ENCODE results near the gene SESN1.

Gene SESN1

DNA sequence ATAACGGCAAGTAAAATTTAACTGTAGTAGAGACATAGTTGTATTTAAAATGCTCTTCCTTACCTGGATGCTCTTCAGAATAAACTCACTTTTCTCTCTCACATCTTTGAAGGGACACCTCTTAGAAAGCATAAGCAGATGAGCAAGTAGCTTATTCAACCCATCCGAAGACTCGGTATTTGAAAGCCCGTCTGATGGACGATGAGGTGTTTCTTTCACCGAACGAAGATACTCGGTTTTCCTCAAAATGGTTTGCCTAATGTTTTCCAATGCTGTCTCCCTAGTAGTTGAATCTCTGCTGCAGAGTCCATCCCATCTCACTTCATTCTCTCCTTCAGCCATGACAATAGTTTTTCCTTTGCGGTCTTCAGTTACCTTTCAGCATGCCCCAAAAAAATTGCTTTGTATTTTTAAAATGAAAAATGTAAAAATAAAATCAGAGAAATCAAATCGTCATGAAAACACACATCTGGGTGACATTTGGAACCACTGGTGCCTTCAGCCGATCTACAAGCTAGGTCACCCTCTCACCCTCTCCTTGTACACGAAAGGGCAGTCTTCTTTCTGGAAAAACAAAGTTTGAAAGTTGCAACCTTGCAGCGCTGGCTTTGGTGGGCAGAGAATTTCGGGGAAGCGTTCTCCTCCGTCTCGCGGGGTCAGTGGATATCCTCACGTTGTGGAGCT lies 772 bp downstream of the SESN1 start:
- DNase-seq, result peak in 1 of 3 experiments; percentile 69

GRCh38 chr6:109092074-109092473 lies 2.6 kb downstream of the SESN1 start:
- no peak for DNase-seq

DNA sequence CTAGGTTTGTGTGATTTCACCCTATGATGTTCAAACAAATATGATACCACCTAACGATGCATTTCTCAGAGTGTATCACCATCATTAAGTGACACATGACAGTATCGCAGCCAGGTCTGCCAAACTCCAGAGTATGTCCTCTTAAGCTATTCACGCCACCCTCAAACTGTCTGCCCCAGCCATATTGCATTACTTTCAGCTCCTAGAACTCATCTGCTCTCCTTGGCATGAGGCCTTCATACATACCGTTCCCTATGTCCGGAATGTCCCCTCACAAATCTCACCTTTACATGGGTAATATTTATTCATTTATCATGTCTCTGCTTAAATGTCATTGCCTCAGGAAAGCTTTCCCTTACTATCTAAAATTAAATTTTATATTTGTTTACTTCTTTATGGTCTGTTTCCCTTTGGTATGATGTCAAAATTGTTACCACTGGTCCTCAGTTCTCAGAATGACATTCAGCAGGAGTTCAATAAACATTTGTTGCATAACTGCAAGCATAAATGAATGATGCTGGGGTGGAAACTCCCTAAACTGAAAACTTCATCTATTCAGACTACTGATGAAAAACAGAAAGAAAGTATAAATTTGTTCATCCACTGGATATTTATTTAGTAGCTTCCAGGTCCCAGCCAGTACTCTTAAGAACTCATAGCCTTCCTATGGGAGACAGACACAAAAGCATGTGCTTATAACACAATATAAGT lies 3.2 kb downstream of the SESN1 start:
- no peak for DNase-seq

GRCh38 chr6:109088995-109089394 lies 5.7 kb downstream of the SESN1 start:
- peak in 1 of 3 experiments; percentile 65 for DNase-seq

DNA sequence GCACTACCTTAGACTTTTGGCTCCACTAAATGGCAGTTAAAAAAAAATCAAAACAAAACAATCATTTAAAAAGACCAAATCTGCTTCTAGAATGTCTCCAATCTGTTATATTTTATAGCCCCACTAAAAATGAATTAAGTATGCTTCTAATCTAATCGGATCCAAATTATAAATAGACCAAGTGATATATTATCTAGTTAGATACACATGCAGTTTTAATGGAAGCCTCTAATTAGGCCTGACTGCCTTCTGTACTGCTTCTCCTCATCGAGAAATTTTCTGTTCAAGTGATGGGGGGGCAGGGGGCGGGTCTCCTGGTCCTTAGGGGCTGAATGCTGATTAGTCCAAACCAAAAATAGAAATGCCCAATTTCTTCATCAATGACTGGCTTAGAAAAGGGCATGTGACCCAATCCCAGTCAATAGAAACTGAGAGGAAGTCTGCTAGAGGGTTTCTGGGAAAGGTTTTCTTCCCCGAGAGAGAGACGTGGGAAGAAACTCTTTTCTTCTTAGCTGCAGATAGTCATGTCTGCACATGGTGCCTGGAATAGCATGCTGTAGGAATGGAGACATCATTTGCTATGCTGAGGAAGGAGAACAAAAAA lies 6.9 kb downstream of the SESN1 start:
- peak in 2 of 3 experiments; percentile 32 to 67 for DNase-seq

GRCh38 chr6:109084146-109084545 lies 10.5 kb downstream of the SESN1 start:
- peak in 1 of 3 experiments; percentile 39 for DNase-seq

GRCh38 chr6:109083657-109084056 lies 11.0 kb downstream of the SESN1 start:
- DNase-seq, result peak in 2 of 3 experiments; percentile 17 to 75

- no peak for DNase-seq
Measured at GRCh38 chr6:109082188-109082577, 12.5 kb downstream of the SESN1 start.

GRCh38 chr6:109081516-109082187 lies 13.0 kb downstream of the SESN1 start:
- peak in 2 of 3 experiments; percentile 20 to 57 for DNase-seq

DNA sequence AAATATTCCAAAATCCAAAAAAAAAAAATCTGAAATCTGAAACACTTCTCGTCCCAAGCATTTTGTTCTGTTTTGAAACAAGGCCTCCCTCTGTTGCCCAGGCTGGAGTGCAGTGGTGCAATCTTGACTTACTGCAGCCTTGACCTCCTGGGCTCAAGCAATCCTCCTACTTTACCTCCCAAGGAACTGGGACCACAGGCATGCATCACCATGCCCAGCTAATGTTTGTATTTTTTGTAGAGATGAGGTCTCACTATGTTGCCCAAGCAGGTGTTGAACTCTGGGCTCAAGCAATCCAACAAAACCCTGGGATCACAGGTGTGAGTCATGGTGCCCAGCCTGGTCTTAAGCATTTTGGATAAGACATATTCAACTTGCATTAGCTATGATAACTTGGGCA lies 13.6 kb downstream of the SESN1 start:
- DNase-seq, result no peak

GRCh38 chr6:109079981-109080380 lies 14.7 kb downstream of the SESN1 start:
- peak in 1 of 3 experiments; percentile 5 for DNase-seq

DNA sequence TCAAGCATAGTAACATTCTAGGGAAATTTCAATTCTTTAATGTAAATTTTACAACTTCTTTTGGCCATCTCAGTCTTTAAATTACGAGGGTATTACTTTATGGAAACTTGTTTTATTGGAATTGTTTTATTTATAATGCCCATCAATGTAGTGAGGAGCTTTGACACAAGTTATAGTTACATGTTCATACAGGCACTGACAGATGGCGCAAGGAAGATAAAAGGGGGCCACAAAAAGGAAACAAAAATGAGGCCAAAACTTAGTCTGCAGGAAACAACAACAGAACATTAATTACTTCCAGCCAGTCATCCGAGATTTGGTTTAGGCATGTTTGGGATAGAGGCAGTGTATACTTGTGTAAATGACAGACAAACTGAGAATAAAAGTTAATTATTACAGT lies 18.3 kb downstream of the SESN1 start:
- DNase-seq, result peak in 1 of 3 experiments; percentile 20

DNA sequence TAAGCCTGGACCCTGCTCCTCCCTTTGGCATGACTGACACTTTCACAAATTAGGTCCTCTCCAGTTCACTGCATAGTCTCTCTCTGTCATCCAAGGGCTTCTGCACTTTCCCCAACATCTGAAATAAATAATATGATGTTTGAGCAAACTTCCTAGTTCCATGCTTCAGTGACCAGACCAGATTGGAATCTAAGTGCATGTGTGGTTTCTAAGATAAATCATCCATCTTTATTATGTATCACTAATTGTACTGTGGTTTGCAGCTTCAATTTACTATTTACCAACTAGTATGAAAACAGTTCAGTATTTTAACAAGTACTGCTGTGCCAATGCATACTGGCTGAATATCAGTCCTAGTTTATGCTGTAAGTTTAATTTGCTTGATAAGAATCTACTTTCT lies 18.7 kb downstream of the SESN1 start:
- DNase-seq, result no peak

DNA sequence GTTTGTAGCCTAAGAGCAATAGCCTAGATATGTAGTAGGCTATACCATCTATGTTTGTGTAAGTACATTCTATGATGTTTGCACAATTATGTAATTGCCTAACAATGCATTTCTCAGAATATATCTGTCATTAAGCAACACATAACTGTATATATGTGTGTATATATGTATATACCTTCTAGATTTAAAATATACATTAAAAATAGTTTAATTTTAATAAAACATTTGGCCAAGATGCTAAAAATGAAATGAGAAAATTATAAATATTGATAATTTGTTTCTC lies 20.6 kb downstream of the SESN1 start:
- no peak for DNase-seq

DNA sequence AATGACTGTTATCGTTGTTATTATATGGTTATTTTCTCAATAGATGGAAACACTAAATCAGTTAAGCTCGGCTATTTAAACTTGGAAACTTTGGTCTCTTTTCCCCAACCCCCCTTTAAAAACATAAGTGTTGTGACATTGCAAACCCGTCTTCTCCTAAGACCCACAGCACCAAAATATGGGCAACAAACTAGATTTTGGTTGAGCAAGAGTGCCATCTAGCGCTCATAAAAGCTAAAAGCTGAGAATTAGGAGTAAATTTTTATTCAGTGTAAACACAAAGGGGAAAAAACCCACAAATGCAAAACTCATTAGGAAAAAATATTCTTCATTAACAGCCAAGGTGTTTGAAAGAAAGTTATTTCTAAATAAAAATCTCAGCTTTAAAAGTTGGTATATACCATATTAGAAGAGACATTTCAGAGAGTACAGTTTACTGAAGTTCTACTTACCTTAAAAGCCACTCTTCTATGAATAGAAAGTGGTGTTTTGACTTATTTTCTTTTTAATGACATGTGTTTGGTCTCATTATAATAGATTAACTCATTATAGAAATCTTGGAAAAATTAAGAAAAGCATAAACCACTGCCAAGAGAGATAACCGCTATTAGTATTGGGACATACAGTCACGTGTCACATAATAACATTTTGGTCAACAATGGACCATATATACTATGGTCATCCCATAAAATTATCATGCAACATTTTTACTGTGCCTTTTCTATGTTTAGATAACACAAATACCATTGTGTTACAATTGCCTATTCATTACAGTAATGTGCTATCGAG lies 21.1 kb downstream of the SESN1 start:
- DNase-seq, result peak; percentile 64 to 89 (median 81)

DNA sequence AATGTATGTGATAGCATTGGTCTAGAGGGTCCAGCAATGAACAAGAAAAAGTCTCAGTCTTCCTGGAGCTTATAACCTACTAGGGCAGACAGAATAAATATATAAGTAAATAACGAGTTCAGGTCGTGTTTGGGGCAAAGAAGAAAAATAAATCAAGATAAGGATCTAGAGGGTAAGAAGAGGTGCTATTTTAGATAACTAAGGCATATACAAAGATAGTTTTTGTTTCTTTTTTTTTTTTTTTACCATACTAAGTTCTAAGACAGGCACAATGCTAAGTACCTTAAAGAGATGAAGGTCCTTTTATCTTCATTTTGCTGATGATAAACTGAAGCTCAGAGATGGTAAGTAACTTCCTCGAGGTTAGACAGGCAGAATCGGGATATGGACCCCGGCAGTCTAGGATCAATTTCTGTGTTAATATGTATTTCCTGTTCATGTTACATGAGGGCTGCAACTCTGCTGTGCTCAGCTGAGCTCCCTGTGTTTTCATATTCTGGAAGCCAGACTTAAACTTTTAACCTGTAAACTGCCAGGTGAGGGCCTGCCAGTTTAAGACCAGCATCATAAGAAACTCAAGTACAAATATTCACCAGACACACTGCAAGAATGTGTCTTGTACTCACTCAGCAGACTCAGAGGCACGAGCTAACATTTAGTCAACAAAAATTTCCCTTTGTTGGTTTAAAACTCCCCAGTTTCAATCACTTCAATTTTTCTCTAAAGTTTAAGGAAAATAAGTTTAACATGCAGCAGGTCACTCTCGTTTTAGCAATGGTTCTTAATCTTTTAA lies 23.3 kb downstream of the SESN1 start:
- DNase-seq, result no peak

DNA sequence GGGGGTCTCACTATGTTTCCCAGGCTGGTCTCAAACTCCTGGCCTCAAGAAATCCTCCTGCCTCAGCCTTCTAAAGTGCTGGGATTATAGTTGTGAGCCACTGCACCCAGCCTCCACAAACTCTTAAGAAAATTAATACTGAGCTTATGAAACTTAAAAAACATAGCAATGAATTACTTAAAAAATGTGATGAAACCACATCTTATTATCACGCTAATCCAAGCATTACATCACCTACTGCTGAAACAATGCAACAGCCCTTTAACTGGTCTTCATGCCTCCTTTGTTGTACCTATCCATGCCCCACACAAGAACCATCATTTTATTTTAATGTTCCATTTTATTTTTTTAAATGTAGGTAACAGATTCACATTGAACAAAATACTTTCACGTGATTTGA lies 24.9 kb downstream of the SESN1 start:
- DNase-seq, result no peak

- DNase-seq, result no peak
Measured at GRCh38 chr6:109062767-109063352, 31.8 kb downstream of the SESN1 start.

- no peak for DNase-seq
Measured at GRCh38 chr6:109062216-109062615, 32.4 kb downstream of the SESN1 start.

- DNase-seq, result no peak
Measured at GRCh38 chr6:109060571-109060970, 34.1 kb downstream of the SESN1 start.

DNA sequence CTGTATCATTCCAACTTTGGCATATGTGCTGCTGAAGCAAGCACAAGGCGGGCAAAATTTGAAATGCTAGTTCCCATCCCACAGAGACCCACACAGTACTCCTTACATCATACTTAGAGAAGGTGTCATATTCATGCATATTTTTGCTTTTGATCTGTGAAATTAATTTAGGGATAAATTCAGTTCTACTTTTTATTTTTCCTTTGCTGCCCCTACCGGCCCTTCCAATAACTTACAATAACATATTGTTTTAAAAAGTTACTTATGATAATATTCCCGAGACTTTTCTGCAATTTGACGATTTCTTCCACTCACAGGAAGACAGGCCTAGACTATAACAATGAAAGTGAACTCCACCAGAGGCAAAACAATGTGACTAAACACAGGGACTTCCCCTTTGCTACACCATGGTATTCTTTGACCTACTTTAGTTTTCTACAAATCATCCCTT lies 35.0 kb downstream of the SESN1 start:
- DNase-seq, result no peak

DNA sequence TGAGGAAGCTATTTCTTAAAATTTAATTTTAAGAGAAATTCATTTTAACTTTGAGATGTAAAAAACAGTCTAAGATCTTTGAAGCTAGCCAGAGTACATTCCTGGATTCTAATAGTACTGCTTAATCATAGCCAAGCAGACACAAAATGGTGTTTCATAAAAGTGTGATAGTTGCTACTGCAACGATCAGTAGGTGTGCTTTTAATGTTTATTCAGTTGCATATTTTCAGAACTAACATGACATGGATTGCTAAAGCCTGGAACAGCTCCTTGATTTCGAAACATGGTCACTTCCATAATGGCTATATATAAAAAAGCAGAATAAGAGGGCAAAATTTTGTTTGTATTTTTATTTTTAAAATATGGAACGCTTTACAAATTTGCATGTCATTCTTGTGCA lies 35.5 kb downstream of the SESN1 start:
- DNase-seq, result no peak

All from NCI-H1417 (cell line).